ENCODE data around the gene FN1. TPM values are rescaled to one million over a fixed set of nuclear protein-coding genes. Genes with fewer than 3 reads are reported as not detected.
"Not testable (repeated sequence)": the region's sequence is repeated elsewhere in the genome, so short reads cannot be mapped to it uniquely, and the experiment has no call there.

The FN1 gene
- total RNA-seq, 6 donors from 2014 or later = 310 to 1,686 (median 1,133) TPM

GRCh38 chr2:215414674-215415073 is 21.2 kb downstream of the FN1 start:
- no peak for ATAC-seq (ENCODE audit: low FRiP score in 2 of 2)
- H3K27ac ChIP-seq = no peak overlapping the region
- DNase-seq = no peak
- peaks cover 0 to 10% (median 0%) of the 10 kb centered on the region in 4 donors for H3K36me3 ChIP-seq
- no peaks in the 10 kb centered on the region for H3K27me3 ChIP-seq
- WGBS, 2 donors = 83 to 86% methylated on average over 3 of the region's 3 CpGs
- TF ChIP-seq EP300 (IDR thresholded peaks at IDR 0.05) (no peak), POLR2A (IDR thresholded peaks at IDR 0.05) (no peak), CTCF (IDR thresholded peaks at IDR 0.05) (no peak), POLR2AphosphoS5 (IDR thresholded peaks at IDR 0.05) (no peak)
- peaks cover 3 to 11% (median 7%) of the 10 kb centered on the region in 4 donors for H3K4me1 ChIP-seq
- H3K9me3 ChIP-seq = no peaks in the 10 kb centered on the region
- no peak overlapping the region for H3K4me3 ChIP-seq

GRCh38 chr2:215413974-215414373 is 21.9 kb downstream of the FN1 start:
- H3K27me3 ChIP-seq = no peaks in the 10 kb centered on the region
- TF ChIP-seq CTCF (IDR thresholded peaks at IDR 0.05) = no peak
- no peak for TF ChIP-seq POLR2A (IDR thresholded peaks at IDR 0.05)
- TF ChIP-seq POLR2AphosphoS5 (IDR thresholded peaks at IDR 0.05) = no peak
- TF ChIP-seq EP300 (IDR thresholded peaks at IDR 0.05) = no peak
- no peaks in the 10 kb centered on the region for H3K9me3 ChIP-seq
- no peak for DNase-seq
- ATAC-seq (ENCODE audit: low FRiP score in 2 of 2) = no peak
- H3K4me3 ChIP-seq = no peak overlapping the region
- no peak overlapping the region for H3K27ac ChIP-seq
- H3K4me1 ChIP-seq = peaks cover 3 to 8% (median 5%) of the 10 kb centered on the region in 4 donors
- peaks cover 0 to 16% (median 3%) of the 10 kb centered on the region in 4 donors for H3K36me3 ChIP-seq
- 88 to 100% methylated on average over 1 of the region's 1 CpG for WGBS, 2 donors

- Histone ChIP-seq H3K36me3 (peaks cover 0 to 17% (median 6%) of the 10 kb centered on the region in 4 donors), H3K4me1 (peaks cover 2 to 3% (median 3%) of the 10 kb centered on the region in 4 donors), H3K9me3 (no peaks in the 10 kb centered on the region), H3K27ac (no peak overlapping the region), H3K27me3 (no peaks in the 10 kb centered on the region), H3K4me3 (no peak overlapping the region)
- ATAC-seq (ENCODE audit: low FRiP score in 2 of 2) (no peak), DNase-seq (no peak)
- WGBS, 2 donors = 92 to 94% methylated on average over 1 of the region's 1 CpG
- TF ChIP-seq CTCF (IDR thresholded peaks at IDR 0.05) (no peak), POLR2AphosphoS5 (IDR thresholded peaks at IDR 0.05) (no peak), POLR2A (IDR thresholded peaks at IDR 0.05) (no peak), EP300 (IDR thresholded peaks at IDR 0.05) (no peak)
Observed at GRCh38 chr2:215413484-215413777, 22.4 kb downstream of the FN1 start.

GRCh38 chr2:215411941-215412743 is 23.7 kb downstream of the FN1 start:
- Histone ChIP-seq H3K36me3 (peaks cover 0 to 26% (median 14%) of the 10 kb centered on the region in 4 donors), H3K4me1 (peaks cover 0 to 3% (median 0%) of the 10 kb centered on the region in 4 donors), H3K9me3 (no peaks in the 10 kb centered on the region), H3K27ac (no peak overlapping the region), H3K4me3 (no peak overlapping the region), H3K27me3 (no peaks in the 10 kb centered on the region)
- 95% methylated on average over 9 of the region's 9 CpGs for WGBS, 2 donors
- no peak for DNase-seq
- TF ChIP-seq POLR2AphosphoS5 (IDR thresholded peaks at IDR 0.05) (no peak), CTCF (IDR thresholded peaks at IDR 0.05) (no peak), POLR2A (IDR thresholded peaks at IDR 0.05) (no peak), EP300 (IDR thresholded peaks at IDR 0.05) (no peak)
- ATAC-seq (ENCODE audit: low FRiP score in 2 of 2) = no peak

GRCh38 chr2:215410932-215411285 is 25.0 kb downstream of the FN1 start:
- ATAC-seq (ENCODE audit: low FRiP score in 2 of 2) = peak in 1 of 2 donors; percentile 75
- TF ChIP-seq POLR2A (IDR thresholded peaks at IDR 0.05) = no peak
- TF ChIP-seq EP300 (IDR thresholded peaks at IDR 0.05) = no peak
- no peak for TF ChIP-seq POLR2AphosphoS5 (IDR thresholded peaks at IDR 0.05)
- TF ChIP-seq CTCF (IDR thresholded peaks at IDR 0.05) = no peak
- H3K4me1 ChIP-seq = peaks cover 0 to 3% (median 0%) of the 10 kb centered on the region in 4 donors
- no peak overlapping the region for H3K27ac ChIP-seq
- no peaks in the 10 kb centered on the region for H3K9me3 ChIP-seq
- WGBS, 2 donors = 13 to 31% methylated on average over 1 of the region's 1 CpG
- H3K27me3 ChIP-seq = no peaks in the 10 kb centered on the region
- DNase-seq = no peak
- no peak overlapping the region for H3K4me3 ChIP-seq
- peaks cover 0 to 32% (median 17%) of the 10 kb centered on the region in 4 donors for H3K36me3 ChIP-seq

GRCh38 chr2:215410181-215410931 is 25.5 kb downstream of the FN1 start:
- WGBS, 2 donors = 95 to 96% methylated on average over 13 of the region's 13 CpGs
- not testable (repeated sequence) for H3K27me3 ChIP-seq; H3K4me1 ChIP-seq; H3K4me3 ChIP-seq; DNase-seq; ATAC-seq (ENCODE audit: low FRiP score in 2 of 2); H3K9me3 ChIP-seq
- H3K27ac ChIP-seq = peak overlapping the region in 2 of 4 donors; percentile 12 to 40
- H3K36me3 ChIP-seq = peaks cover 0 to 38% (median 18%) of the 10 kb centered on the region in 4 donors
